GM23338 (cell line): ENCODE results near the gene HOXB3. TPM values are rescaled to one million over a fixed set of nuclear protein-coding genes. Genes with fewer than 3 reads are reported as not detected.
A peak's percentile ranks its signal among the peaks of the same experiment; 100 is the strongest.

ENCODE experiments used
- ATAC-seq: fragments of 200-7000 bp; cut with Tn5 transposase; 3 replicates; pipeline ENCODE4 v1.9.1; 2020
- DNase-seq: peaks from one replicate; pipeline ENCODE4 v3.0.0-alpha.2; 2015; ENCODE audit warnings: low spot score
- H2AFZ ChIP-seq: fragments of 200-600 bp; sonication (generic); 2 replicates; pipeline ENCODE4 v1.8.0; 2016; ENCODE audit warnings: antibody characterized with exemption, mild to moderate bottlenecking, moderate library complexity
- H3F3A ChIP-seq: fragments of 200-600 bp; sonication (generic); replicated peaks from 2 replicates; pipeline ENCODE4 v1.8.0; 2017; ENCODE audit warnings: antibody characterized with exemption, mixed run types, low read depth
- H3K27ac ChIP-seq: fragments of 200-600 bp; sonication (generic); 2 replicates; pipeline ENCODE4 v1.6.1; 2016; ENCODE audit warnings: low read depth
- H3K27me3 ChIP-seq: fragments of 200-600 bp; sonication (generic); 2 replicates; pipeline ENCODE4 v1.8.0; 2016; ENCODE audit warnings: mild to moderate bottlenecking, mixed run types, moderate library complexity; ENCODE audit not compliant: insufficient read depth
- H3K36me3 ChIP-seq: fragments of 200-600 bp; sonication (generic); 2 replicates; pipeline ENCODE4 v1.8.0; 2016; ENCODE audit warnings: mild to moderate bottlenecking; ENCODE audit not compliant: insufficient read depth
- H3K4me1 ChIP-seq: fragments of 200-600 bp; sonication (generic); 2 replicates; pipeline ENCODE4 v1.8.0; 2016; ENCODE audit warnings: mild to moderate bottlenecking, moderate library complexity; ENCODE audit not compliant: insufficient read depth
- H3K4me2 ChIP-seq: fragments of 200-600 bp; sonication (generic); 2 replicates; pipeline ENCODE4 v1.7.1; 2017; ENCODE audit warnings: mixed run types
- H3K4me3 ChIP-seq: fragments of 200-600 bp; sonication (generic); 2 replicates; pipeline ENCODE4 v1.6.1; 2016; ENCODE audit warnings: mixed run types
- H3K79me2 ChIP-seq: fragments of 200-600 bp; sonication (generic); replicated peaks from 2 replicates; pipeline ENCODE4 v1.8.0; 2017; ENCODE audit warnings: mild to moderate bottlenecking; ENCODE audit not compliant: insufficient read depth
- H3K9me2 ChIP-seq: fragments of 200-600 bp; sonication (generic); 2 replicates; pipeline ENCODE4 v1.8.0; 2017; ENCODE audit not compliant: insufficient read depth
- H4K20me1 ChIP-seq: fragments of 200-600 bp; sonication (generic); replicated peaks from 2 replicates; pipeline ENCODE4 v1.8.0; 2017; ENCODE audit warnings: mild to moderate bottlenecking; ENCODE audit not compliant: insufficient read depth
- H3K27ac Mint-ChIP-seq: 2 replicates; pipeline ENCODE4 v1.8.0; 2020; ENCODE audit warnings: inconsistent platforms, mild to moderate bottlenecking, moderate library complexity, mixed read lengths
- H3K27me3 Mint-ChIP-seq: 3 replicates; pipeline ENCODE4 v1.8.0; 2022; ENCODE audit warnings: low read depth, mild to moderate bottlenecking, moderate library complexity, mixed read lengths, inconsistent platforms; ENCODE audit not compliant: insufficient read depth, poor library complexity
- H3K36me3 Mint-ChIP-seq: 3 replicates; pipeline ENCODE4 v1.8.0; 2021; ENCODE audit warnings: low read depth, mild to moderate bottlenecking, inconsistent platforms, moderate library complexity, mixed read lengths
- H3K4me1 Mint-ChIP-seq: 3 replicates; pipeline ENCODE4 v1.8.0; 2020; ENCODE audit warnings: mild to moderate bottlenecking, inconsistent platforms, mixed read lengths
- H3K4me3 Mint-ChIP-seq: 3 replicates; pipeline ENCODE4 v1.8.0; 2021; ENCODE audit warnings: moderate library complexity, mild to moderate bottlenecking, inconsistent platforms, mixed read lengths
- H3K9me3 Mint-ChIP-seq: 3 replicates; pipeline ENCODE4 v1.8.0; 2020; ENCODE audit warnings: moderate library complexity, mild to moderate bottlenecking, inconsistent platforms, mixed read lengths
- EZH2 ChIP-seq: fragments of 200-600 bp; sonication (generic); IDR thresholded peaks from one replicate; pipeline ENCODE4 v1.8.0; 2017; ENCODE audit warnings: antibody characterized with exemption, mild to moderate bottlenecking, low read depth; ENCODE audit not compliant: unreplicated experiment
- EZH2phosphoT487 ChIP-seq: fragments of 200-600 bp; sonication (generic); IDR thresholded peaks from one replicate; pipeline ENCODE4 v1.8.1; 2018; ENCODE audit warnings: antibody characterized with exemption; ENCODE audit not compliant: unreplicated experiment
- POLR2AphosphoS5 ChIP-seq: IDR thresholded peaks from 2 replicates; pipeline ENCODE4 v1.6.1; 2016; ENCODE audit warnings: antibody characterized with exemption, low read depth
- STAT1 ChIP-seq: IDR thresholded peaks from one replicate; pipeline ENCODE4 v1.6.1; 2016; ENCODE audit warnings: antibody characterized with exemption; ENCODE audit not compliant: unreplicated experiment
- ZNF114 ChIP-seq: fragments of 250-450 bp; sonication (Bioruptor Pico); IDR thresholded peaks from 2 replicates; pipeline ENCODE4 v1.5.0; 2020; ENCODE audit warnings: mild to moderate bottlenecking, moderate library complexity
- polyA plus RNA-seq: library from polyadenylated mRNA; unstranded; fragments of >200 nt; fragmentation: Nextera tagmentation; extraction: Ambion mirVana; gene quantifications from 2 replicates; pipeline ENCODE4 v1.2.1, GENCODE V29; 2016
- total RNA-seq: library from RNA; depleted of rRNA; stranded (reverse); fragments of >200 nt; shearing (Covaris generic); gene quantifications from 2 replicates; pipeline ENCODE4 v1.2.3, GENCODE V29; 2014
- TF ChIP-seq, protein P1 (sequence below), 2 experiments: fragments of 200-600 bp in 1 of 2; sonication (generic) in 1 of 2; conservative IDR thresholded peaks; 2 replicates each; pipeline versions ENCODE4 v1.5.1 to v1.6.1; 2016 to 2017; ENCODE audit warnings: antibody characterized with exemption in 2 of 2, low read depth in 2 of 2, mild to moderate bottlenecking in 2 of 2, moderate library complexity in 1 of 2

Gene HOXB3
- total and polyA plus RNA-seq, 2 experiments from 2014 or later = 0.17 TPM; not detected in 1

DNA sequence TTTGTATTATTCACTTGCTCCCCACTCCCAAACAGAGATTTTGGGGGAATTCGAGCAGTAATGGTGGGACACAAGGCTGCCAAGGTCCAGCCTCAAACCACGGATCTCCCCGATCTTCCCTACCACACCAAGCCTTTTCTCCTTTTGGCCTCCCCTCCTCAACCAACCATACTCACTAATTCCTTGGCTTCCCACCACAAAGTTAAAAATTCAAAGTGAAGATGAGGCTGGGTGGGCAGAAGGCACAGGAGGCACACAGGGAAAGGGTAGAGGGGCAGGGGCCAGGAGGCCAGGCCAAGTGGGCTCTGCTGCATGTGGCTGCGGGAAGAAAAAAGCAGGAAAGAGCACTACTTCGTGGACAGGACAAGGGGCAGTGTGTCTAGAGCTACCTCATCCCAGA, 27.1 kb downstream of the HOXB3 start:
- Histone ChIP-seq H4K20me1 (peaks cover 62% of the 10 kb centered on the region), H3K9me2 (no peaks in the 10 kb centered on the region), H2AFZ (no peak overlapping the region), H3K4me3 (no peak overlapping the region), H3K4me2 (no peak overlapping the region), H3F3A (peaks cover 56% of the 10 kb centered on the region), H3K27ac (no peak overlapping the region), H3K79me2 (no peaks in the 10 kb centered on the region), H3K36me3 (no peaks in the 10 kb centered on the region), H3K27me3 (peaks cover 100% of the 10 kb centered on the region), H3K4me1 (peaks cover 59% of the 10 kb centered on the region)
- H3K27me3 Mint-ChIP-seq = peaks cover 61% of the 10 kb centered on the region
- no peak for ATAC-seq
- TF ChIP-seq ZNF114 = no peak
- peak; percentile 66 for TF ChIP-seq EZH2
- H3K4me1 Mint-ChIP-seq = peaks cover 18% of the 10 kb centered on the region
- H3K4me3 Mint-ChIP-seq = no peak overlapping the region
- no peaks in the 10 kb centered on the region for H3K36me3 Mint-ChIP-seq
- no peak overlapping the region for H3K27ac Mint-ChIP-seq
- DNase-seq = no peak
- no peaks in the 10 kb centered on the region; the same call in 2 of the 3 replicates for H3K9me3 Mint-ChIP-seq

- H3K27ac Mint-ChIP-seq = no peak overlapping the region
- H3K4me3 ChIP-seq = no peak overlapping the region
- H3K79me2 ChIP-seq = no peaks in the 10 kb centered on the region
- no peak overlapping the region; the same call in 1 of the 2 replicates for H3K4me2 ChIP-seq
- no peak for DNase-seq
- H3K4me1 ChIP-seq = peaks cover 53% of the 10 kb centered on the region
- H3K27ac ChIP-seq = no peak overlapping the region
- H3K4me1 Mint-ChIP-seq = peaks cover 18% of the 10 kb centered on the region
- H3K36me3 Mint-ChIP-seq = no peaks in the 10 kb centered on the region
- H3K36me3 ChIP-seq = no peaks in the 10 kb centered on the region
- H3F3A ChIP-seq = peaks cover 61% of the 10 kb centered on the region
- H3K27me3 ChIP-seq = peaks cover 100% of the 10 kb centered on the region
- ATAC-seq = peak; percentile 7; the same call in 2 of the 3 replicates
- no peaks in the 10 kb centered on the region for H3K9me2 ChIP-seq
- peaks cover 68% of the 10 kb centered on the region for H3K27me3 Mint-ChIP-seq
- TF ChIP-seq ZNF114 (no peak), POLR2AphosphoS5 (no peak), EZH2 (peak; percentile 88), EZH2phosphoT487 (no peak), STAT1 (no peak)
- TF ChIP-seq, protein P1, sequence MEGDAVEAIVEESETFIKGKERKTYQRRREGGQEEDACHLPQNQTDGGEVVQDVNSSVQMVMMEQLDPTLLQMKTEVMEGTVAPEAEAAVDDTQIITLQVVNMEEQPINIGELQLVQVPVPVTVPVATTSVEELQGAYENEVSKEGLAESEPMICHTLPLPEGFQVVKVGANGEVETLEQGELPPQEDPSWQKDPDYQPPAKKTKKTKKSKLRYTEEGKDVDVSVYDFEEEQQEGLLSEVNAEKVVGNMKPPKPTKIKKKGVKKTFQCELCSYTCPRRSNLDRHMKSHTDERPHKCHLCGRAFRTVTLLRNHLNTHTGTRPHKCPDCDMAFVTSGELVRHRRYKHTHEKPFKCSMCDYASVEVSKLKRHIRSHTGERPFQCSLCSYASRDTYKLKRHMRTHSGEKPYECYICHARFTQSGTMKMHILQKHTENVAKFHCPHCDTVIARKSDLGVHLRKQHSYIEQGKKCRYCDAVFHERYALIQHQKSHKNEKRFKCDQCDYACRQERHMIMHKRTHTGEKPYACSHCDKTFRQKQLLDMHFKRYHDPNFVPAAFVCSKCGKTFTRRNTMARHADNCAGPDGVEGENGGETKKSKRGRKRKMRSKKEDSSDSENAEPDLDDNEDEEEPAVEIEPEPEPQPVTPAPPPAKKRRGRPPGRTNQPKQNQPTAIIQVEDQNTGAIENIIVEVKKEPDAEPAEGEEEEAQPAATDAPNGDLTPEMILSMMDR (conservative IDR thresholded peaks at IDR 0.05; ENCODE audit: low read depth in 2 of 2) = peak in 1 of 2 experiments; percentile 29; a peak in 2 of 4 replicates
- H3K9me3 Mint-ChIP-seq = no peaks in the 10 kb centered on the region; the same call in 2 of the 3 replicates
- H3K4me3 Mint-ChIP-seq = no peak overlapping the region
- H2AFZ ChIP-seq = no peak overlapping the region
- H4K20me1 ChIP-seq = peaks cover 66% of the 10 kb centered on the region
Measured at GRCh38 chr17:48561884-48562810, 27.9 kb downstream of the HOXB3 start.
